Ishikawa (cell line): ENCODE measurements around the gene KCNJ4.

Experiments
- CREB1 ChIP-seq: IDR thresholded peaks from 2 replicates; pipeline ENCODE4 v1.6.1; 2012; ENCODE audit warnings: low read depth
- EP300 ChIP-seq: IDR thresholded peaks from 2 replicates; pipeline ENCODE4 v1.6.1; 2012; ENCODE audit warnings: borderline replicate concordance
- FOXM1 ChIP-seq: IDR thresholded peaks from 2 replicates; pipeline ENCODE4 v1.6.1; 2012; ENCODE audit warnings: low read depth, borderline replicate concordance
- MAX ChIP-seq: IDR thresholded peaks from 2 replicates; pipeline ENCODE4 v1.6.1; 2012
- NFIC ChIP-seq: IDR thresholded peaks from 2 replicates; pipeline ENCODE4 v1.6.1; 2012
- RAD21 ChIP-seq: IDR thresholded peaks from 2 replicates; pipeline ENCODE4 v1.6.1; 2012; ENCODE audit warnings: low read depth
- REST ChIP-seq: IDR thresholded peaks from 2 replicates; pipeline ENCODE4 v1.6.1; 2012; ENCODE audit warnings: low read depth, mild to moderate bottlenecking
- TEAD4 ChIP-seq: IDR thresholded peaks from 2 replicates; pipeline ENCODE4 v1.6.1; 2012
- YY1 ChIP-seq: IDR thresholded peaks from 2 replicates; pipeline ENCODE4 v1.6.1; 2012; ENCODE audit warnings: low read depth

GRCh38 chr22:38474003-38474607 is 19.1 kb upstream of the KCNJ4 start:
- TF ChIP-seq CREB1 (no peak), EP300 (no peak), FOXM1 (no peak), RAD21 (no peak), YY1 (no peak), REST (no peak), MAX (no peak), NFIC (no peak), TEAD4 (no peak)
